Embryonic facial prominence (tissue), 1 donor: ENCODE data around the gene PACS2.

Experiments
- DNase-seq: peaks from one replicate; pipeline ENCODE4 v3.0.0-alpha.2; 2016; ENCODE audit errors: extremely low spot score

The PACS2 gene

GRCh38 chr14:105421723-105422615 lies 107.4 kb downstream of the PACS2 start:
- DNase-seq: no peak

GRCh38 chr14:105422695-105423487 lies 108.3 kb downstream of the PACS2 start:
- no peak for DNase-seq

- DNase-seq: no peak
Observed at GRCh38 chr14:105423488-105424195, 109.1 kb downstream of the PACS2 start.

- DNase-seq: no peak
Observed at GRCh38 chr14:105424861-105425260, 110.3 kb downstream of the PACS2 start.

- no peak for DNase-seq
Observed at GRCh38 chr14:105425823-105426247, 111.3 kb downstream of the PACS2 start.

- no peak for DNase-seq
Observed at GRCh38 chr14:105426416-105427130, 112.0 kb downstream of the PACS2 start.

GRCh38 chr14:105427412-105427811 lies 112.9 kb downstream of the PACS2 start:
- no peak for DNase-seq

- DNase-seq: no peak
Observed at GRCh38 chr14:105427936-105428485, 113.5 kb downstream of the PACS2 start.

GRCh38 chr14:105430042-105430441 lies 115.5 kb downstream of the PACS2 start:
- DNase-seq: no peak

GRCh38 chr14:105430565-105430964 lies 116.0 kb downstream of the PACS2 start:
- DNase-seq: no peak

- no peak for DNase-seq
Observed at GRCh38 chr14:105431256-105431655, 116.7 kb downstream of the PACS2 start.

GRCh38 chr14:105432657-105433056 lies 118.1 kb downstream of the PACS2 start:
- no peak for DNase-seq

GRCh38 chr14:105433161-105433605 lies 118.6 kb downstream of the PACS2 start:
- DNase-seq: no peak

- DNase-seq: no peak
Observed at GRCh38 chr14:105436402-105436801, 121.9 kb downstream of the PACS2 start.

- DNase-seq: no peak
Observed at GRCh38 chr14:105436891-105437722, 122.6 kb downstream of the PACS2 start.

- no peak for DNase-seq
Observed at GRCh38 chr14:105437723-105438500, 123.4 kb downstream of the PACS2 start.

- no peak for DNase-seq
Observed at GRCh38 chr14:105439179-105439578, 124.6 kb downstream of the PACS2 start.

- no peak for DNase-seq
Observed at GRCh38 chr14:105439710-105440553, 125.4 kb downstream of the PACS2 start.

- no peak for DNase-seq
Observed at GRCh38 chr14:105440554-105440900, 126.0 kb downstream of the PACS2 start.
